ENCODE results near the gene HEG1. TPM values are rescaled to one million over a fixed set of nuclear protein-coding genes. Genes with fewer than 3 reads are reported as not detected.

The HEG1 gene
- total and polyA plus RNA-seq, 2 of the 4 experiments (the other 2 are of a cell fraction) = 25.6 to 43.4 TPM

- Histone ChIP-seq H3K36me3 (ENCODE audit: control insufficient read depth, insufficient read depth, low read length) (peaks cover 52% of the 10 kb centered on the region), H3K27me3 (ENCODE audit: control insufficient read depth, insufficient read depth, low read length) (no peaks in the 10 kb centered on the region), H2BK120ac (ENCODE audit: low read depth, low read length) (no peak overlapping the region), H3K4ac (ENCODE audit: low read depth, low read length) (no peak overlapping the region), H3K56ac (ENCODE audit: extremely low read depth, insufficient read depth, low read length) (no peak overlapping the region), H3K79me1 (ENCODE audit: low read depth in 1 of 2, low read length in 2 of 2) (peaks cover 3 to 7% of the 10 kb centered on the region in 2 experiments; a peak in 1 of 4 replicates), H2BK20ac (ENCODE audit: low read depth, low read length) (no peak overlapping the region), H2AFZ (replicated peaks; ENCODE audit: low read length, poor library complexity) (no peak overlapping the region), H3K4me2 (ENCODE audit: low read depth, low read length) (no peak overlapping the region), H4K91ac (ENCODE audit: insufficient read depth, low read depth, low read length) (no peak overlapping the region), H3K27ac (ENCODE audit: insufficient read depth, low read length) (no peak overlapping the region), H2BK15ac (ENCODE audit: low read depth, low read length) (no peak overlapping the region), H4K20me1 (ENCODE audit: insufficient read depth, low read length) (peaks cover 3% of the 10 kb centered on the region; the same call in 1 of the 2 replicates), H3K4me3 (ENCODE audit: insufficient read depth, low read depth, low read length) (no peak overlapping the region), H2AK9ac (replicated peaks; ENCODE audit: low read depth, low read length, poor library complexity) (no peak overlapping the region), H3K23ac (ENCODE audit: low read depth, low read length) (no peak overlapping the region), H3K18ac (ENCODE audit: low read depth, low read length) (no peak overlapping the region), H2AK5ac (ENCODE audit: low read depth, low read length) (no peak overlapping the region), H3K9me3 (ENCODE audit: control insufficient read depth, insufficient read depth, low read length) (no peaks in the 10 kb centered on the region), H3K9me1 (ENCODE audit: insufficient read depth, low read length) (peaks cover 16% of the 10 kb centered on the region), H3K14ac (replicated peaks; ENCODE audit: low read depth, low read length) (no peak overlapping the region), H3K4me1 (ENCODE audit: control insufficient read depth, insufficient read depth, low read length) (peaks cover 5% of the 10 kb centered on the region; the same call in 1 of the 2 replicates), H3K9ac (ENCODE audit: low read depth, low read length) (no peak overlapping the region), H4K8ac (ENCODE audit: low read depth in 2 of 2, low read length in 2 of 2) (no peak overlapping the region), H2BK5ac (ENCODE audit: low read depth, low read length, poor library complexity, severe bottlenecking) (no peak overlapping the region), H4K5ac (ENCODE audit: low read depth, low read length) (no peak overlapping the region)
- in situ Hi-C loops (cut with MboI; ENCODE audit: low sequenced_read_pairs) (no loop called here), dilution Hi-C loops (cut with HindIII; ENCODE audit: low sequenced_read_pairs, unreplicated experiment) (no loop called here), intact Hi-C loops (cut with micrococcal nuclease) (no loop called here)
- no TSS peak for BruUV-seq (replicated peaks)
- no peak for TF ChIP-seq RCOR1 (IDR thresholded peaks at IDR 0.05; ENCODE audit: insufficient replicate concordance, low read length)
- TF ChIP-seq USF2 (IDR thresholded peaks at IDR 0.05; ENCODE audit: low read depth, low read length) = no peak
- TF ChIP-seq NFE2L2 (IDR thresholded peaks at IDR 0.05; ENCODE audit: low read depth, low read length) = no peak
- no peak for TF ChIP-seq MXI1 (IDR thresholded peaks at IDR 0.05; ENCODE audit: borderline replicate concordance, low read depth, low read length)
- no peak for TF ChIP-seq ELK1 (IDR thresholded peaks at IDR 0.05; ENCODE audit: borderline replicate concordance, low read depth, low read length)
- TF ChIP-seq RAD21 (IDR thresholded peaks at IDR 0.05; ENCODE audit: low read length) = no peak
- no peak for TF ChIP-seq POLR2A (IDR thresholded peaks at IDR 0.05; ENCODE audit: low read depth, low read length)
- TF ChIP-seq CHD1 (IDR thresholded peaks at IDR 0.05; ENCODE audit: low read depth, low read length) = no peak
- no peak for TF ChIP-seq RFX5 (IDR thresholded peaks at IDR 0.05; ENCODE audit: low read depth, low read length)
- TF ChIP-seq MAFK (IDR thresholded peaks at IDR 0.05; ENCODE audit: low read depth, low read length) = no peak
- TF ChIP-seq CTCF (conservative IDR thresholded peaks at IDR 0.05; ENCODE audit: low read depth, low read length) = no peak
- no peak for TF ChIP-seq BHLHE40 (IDR thresholded peaks at IDR 0.05; ENCODE audit: low read depth, low read length)
- TF ChIP-seq FOS (IDR thresholded peaks at IDR 0.05; ENCODE audit: low read depth, low read length) = no peak
- no peak for TF ChIP-seq MAZ (IDR thresholded peaks at IDR 0.05; ENCODE audit: borderline replicate concordance, low read depth, low read length)
- no peak for TF ChIP-seq CEBPB (IDR thresholded peaks at IDR 0.05; ENCODE audit: low read depth, low read length)
- no peak for TF ChIP-seq SMC3 (IDR thresholded peaks at IDR 0.05; ENCODE audit: low read depth, low read length)
- ATAC-seq (ENCODE audit: low read depth) = no peak
- 100% methylated on average over 3 of the region's 10 CpGs; no CpG with 5 or more reads in 1 of the 2 experiments for WGBS, 2 experiments (ENCODE audit: extremely low coverage in 2 of 2, insufficient read length in 1 of 2)
- CTCF ChIA-PET = no interaction called here
- POLR2A ChIA-PET (ENCODE audit: unreplicated experiment) = no interaction called here
- DNase-seq = no peak
Observed at GRCh38 chr3:124967964-124968363, 87.8 kb downstream of the HEG1 start.
